GM19025 (cell line): ENCODE results near the gene GABRE.
"Not testable (repeated sequence)": the region's sequence is repeated elsewhere in the genome, so short reads cannot be mapped to it uniquely, and the experiment has no call there.

Experiments used
- ATAC-seq: cut with Tn5 transposase; IDR thresholded peaks from one replicate; pipeline ENCODE4 v1.9.1; 2021; ENCODE audit warnings: mild to moderate bottlenecking, low read depth, moderate library complexity; ENCODE audit not compliant: unreplicated experiment

The GABRE gene

DNA sequence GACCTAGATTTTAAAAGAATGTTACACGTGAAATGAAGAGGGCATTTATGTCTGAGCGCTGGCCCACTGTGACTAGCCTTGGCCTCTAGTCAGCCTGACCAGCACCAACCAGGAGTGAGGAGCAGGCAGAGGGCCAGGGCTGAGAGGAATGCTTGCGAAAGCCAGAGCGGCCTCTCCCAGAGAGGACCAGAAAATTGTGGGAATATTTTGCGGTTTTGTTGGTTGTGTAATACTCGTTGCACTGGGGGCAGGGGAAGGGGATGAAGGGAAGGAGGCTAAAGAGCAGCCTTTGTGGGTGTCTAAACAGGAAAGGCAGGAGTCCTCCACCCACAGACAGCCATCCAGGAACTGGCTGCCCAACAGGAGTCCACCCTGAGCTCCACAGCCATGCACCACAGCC, 3.8 kb downstream of the GABRE start:
- ATAC-seq: no peak

DNA sequence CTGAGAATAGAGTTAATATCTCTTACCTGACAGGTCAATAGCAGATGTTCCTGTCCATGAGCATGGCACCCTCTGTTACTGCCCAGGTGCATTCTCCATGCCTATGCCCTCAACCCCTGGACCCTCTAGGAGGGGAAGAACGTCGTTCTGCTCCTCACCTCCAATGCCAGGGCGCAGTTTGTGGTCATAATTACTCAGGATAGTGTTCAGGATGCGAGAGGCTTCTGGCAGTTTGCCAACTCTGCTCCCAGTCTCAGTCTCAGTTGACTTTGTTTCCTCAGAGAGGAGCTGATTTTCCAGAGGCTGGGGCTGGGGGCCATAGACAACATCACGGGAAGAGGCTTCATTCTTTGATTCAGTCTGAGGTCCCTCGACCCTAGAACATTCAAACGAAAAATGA, 4.4 kb downstream of the GABRE start:
- ATAC-seq: no peak

DNA sequence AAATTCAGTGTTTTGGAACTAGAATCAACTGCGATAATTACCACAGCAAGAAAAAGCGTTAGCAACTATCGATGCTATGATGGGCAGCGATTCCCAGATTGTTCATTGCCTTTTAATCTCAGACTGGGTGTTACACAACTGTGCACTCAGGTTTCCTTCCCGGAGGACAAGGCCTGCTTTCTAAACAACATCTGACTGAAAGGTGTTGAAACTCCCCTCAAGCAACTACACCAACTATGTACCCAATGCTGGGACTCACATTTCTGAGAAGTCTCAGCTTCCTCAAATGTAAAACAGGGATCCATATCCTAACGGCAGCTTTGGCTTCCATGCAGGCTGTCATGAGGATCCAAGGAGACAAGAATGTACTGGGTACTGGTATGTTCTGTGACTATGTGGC, 8.2 kb downstream of the GABRE start:
- no peak for ATAC-seq

GRCh38 chrX:151962034-151962433, 12.4 kb downstream of the GABRE start:
- no peak for ATAC-seq

DNA sequence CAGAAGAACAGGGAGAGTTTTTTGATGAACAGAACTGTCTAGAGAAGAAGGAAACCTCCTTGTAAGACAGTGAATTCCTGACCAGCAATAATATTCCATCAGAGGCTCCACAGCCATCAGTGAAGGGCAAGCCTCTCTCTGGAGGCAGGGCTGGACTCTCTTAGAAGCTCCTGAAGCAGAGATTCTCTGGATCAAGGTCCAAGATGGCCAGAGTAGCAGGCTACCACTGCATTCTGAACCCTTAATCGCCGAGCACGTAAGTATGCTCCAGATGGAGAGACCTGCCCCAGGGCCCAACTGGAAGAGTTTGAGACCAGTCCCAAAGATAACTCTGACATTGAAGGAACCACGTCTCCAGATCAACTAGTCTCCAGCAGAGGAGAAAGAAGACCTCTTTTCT, 16.4 kb downstream of the GABRE start:
- ATAC-seq: no peak

- ATAC-seq: no peak
Measured at GRCh38 chrX:151954730-151955129, 19.7 kb downstream of the GABRE start.

DNA sequence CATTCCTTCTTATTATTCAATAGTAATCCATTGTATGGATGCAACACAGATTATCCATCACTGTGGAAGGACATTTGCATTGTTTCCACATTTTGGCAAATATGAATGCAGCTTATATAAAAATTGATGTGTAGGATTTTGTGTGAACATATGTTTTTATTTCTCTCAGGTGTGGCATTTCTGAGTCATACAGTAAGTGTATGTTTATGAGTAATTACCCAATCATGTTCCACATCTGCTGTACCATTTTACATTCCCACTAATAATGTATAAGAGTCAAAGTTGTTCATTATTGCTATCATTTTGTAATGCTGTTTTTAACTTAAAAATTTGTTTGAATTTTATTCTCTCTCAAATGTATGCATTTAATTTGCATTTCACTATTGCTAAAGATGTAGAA, 36.3 kb downstream of the GABRE start:
- no peak for ATAC-seq

GRCh38 chrX:151935358-151935757, 39.1 kb downstream of the GABRE start:
- no peak for ATAC-seq

DNA sequence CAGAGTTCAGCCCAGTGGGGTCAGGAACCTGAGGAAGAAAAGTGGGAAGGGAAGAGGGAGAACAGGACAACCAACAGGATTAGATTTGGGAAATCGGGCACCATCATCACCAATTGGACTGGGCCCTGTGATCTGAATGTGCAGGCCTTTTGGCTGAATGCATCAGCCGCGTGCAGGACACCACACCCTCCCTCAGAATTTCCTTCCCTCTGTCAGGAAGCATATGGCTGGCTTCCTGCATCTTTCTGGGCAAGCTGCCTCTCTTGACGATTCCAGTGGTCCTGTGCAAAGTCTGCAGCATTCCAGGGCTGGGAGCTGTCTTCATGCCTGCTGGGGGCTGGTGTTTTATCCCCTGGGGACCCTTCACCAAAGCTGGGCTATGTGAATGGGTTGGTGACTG, 45.4 kb downstream of the GABRE start:
- no peak for ATAC-seq

GRCh38 chrX:151923648-151924047, 50.8 kb downstream of the GABRE start:
- no peak for ATAC-seq

DNA sequence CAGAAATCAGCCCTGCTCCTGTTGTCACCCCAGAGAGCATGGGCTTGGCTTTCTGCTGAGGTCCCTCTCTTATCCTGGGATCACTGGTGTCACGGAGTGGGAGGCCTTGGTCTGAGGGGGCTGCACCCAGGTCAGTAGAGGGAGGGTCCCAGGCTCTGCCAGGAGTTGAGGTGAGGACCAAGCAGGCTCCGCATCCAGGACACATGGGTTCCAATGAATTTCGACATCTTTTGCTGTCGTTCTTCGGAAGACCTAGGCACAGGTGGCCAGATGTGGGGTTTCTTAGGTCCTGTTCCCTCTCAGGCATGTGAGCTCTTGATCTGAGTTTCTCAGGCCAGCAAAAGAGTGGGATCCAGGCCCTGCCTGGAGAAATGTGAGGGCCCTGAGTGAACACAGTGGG, 51.8 kb downstream of the GABRE start:
- ATAC-seq: no peak

- ATAC-seq: no peak
Measured at GRCh38 chrX:151921866-151922265, 52.6 kb downstream of the GABRE start.

DNA sequence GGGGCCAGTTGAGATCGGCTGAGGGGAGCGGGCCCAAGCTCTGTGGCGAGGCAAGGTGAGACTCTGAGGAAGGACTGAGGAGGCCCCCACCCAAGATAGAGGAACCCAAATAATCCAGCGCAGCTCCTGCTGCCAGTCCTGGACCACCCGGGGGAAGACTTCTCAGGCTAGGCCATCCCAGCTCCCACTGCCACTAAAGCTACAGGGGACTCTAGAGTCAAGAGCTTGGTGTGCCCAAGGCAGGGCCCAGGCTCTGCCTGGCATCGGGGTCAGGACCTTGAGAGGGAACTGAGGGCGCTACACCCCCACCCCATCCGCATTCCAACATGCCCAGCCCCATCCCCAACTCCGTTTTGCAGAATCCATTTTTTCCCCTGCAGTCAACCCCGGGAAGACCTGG, 53.2 kb downstream of the GABRE start:
- no peak for ATAC-seq

GRCh38 chrX:151920530-151920929, 53.9 kb downstream of the GABRE start:
- no peak for ATAC-seq

- no peak for ATAC-seq
Measured at GRCh38 chrX:151920101-151920500, 54.4 kb downstream of the GABRE start.

- ATAC-seq: no peak
Measured at GRCh38 chrX:151919610-151920009, 54.9 kb downstream of the GABRE start.

DNA sequence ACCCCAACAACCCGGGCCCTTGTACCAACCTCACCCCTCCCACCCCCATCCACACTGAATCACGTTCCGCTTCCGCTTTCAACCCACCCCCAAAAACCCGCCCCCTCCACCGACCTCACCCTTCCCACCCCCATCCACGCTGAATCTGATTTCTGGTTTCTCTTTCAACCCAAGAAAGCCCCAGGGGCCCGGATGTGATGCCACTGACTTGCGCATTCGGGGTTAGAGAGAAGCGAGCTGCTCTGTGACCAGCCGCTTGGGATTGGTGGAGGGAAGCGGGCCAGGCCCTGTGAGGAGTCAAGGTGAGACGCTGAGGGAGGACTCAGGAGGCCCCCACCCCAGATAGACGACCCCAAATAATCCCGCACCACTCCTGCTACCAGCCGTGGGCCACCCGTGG, 55.7 kb downstream of the GABRE start:
- not testable (repeated sequence) for ATAC-seq

DNA sequence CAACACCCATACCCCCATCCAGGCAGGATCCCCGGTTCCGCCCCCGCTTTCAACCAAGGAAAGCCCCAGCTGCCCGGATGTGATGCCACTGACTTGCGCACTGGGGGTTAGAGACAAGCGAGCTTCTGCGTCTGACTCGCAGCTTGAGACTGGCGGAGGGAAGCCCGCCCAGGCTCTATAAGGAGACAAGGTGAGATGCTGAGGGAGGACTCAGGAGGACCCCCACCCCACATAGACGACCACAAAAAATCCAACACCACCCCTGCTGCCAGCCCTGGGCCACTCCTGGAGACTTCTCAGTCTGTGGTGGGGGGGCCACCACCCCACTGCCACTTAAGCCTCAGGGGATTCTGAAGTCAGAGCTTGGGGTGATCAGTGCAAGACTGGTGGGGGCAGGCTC, 61.7 kb downstream of the GABRE start, which contains the start of gene MAGEA4:
TSS of gene MAGEA4 (plus strand) at position 110 of the 400 bp plus-strand sequence. CDS start 10,776 bp downstream, outside the sequence.
- no peak for ATAC-seq

DNA sequence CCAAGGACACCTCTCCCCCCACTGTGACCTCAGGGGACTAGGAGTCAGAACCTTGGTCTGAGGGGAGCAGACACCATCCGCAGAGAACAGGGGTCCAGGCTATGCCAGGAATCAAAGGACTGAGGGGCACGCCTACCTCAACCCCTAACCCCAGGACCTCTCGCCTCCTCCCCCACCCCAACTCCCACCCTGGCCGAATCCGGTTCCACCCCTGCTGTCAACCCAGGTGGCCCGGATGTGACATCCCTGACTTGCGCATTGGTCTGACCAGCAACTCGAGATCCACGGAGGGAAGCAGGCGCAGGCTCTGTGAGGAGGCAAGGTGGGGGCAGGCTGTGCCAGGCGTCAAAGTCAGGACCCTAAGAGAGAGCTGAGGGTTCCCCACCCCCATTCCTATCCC, 62.3 kb downstream of the GABRE start:
- ATAC-seq: no peak

DNA sequence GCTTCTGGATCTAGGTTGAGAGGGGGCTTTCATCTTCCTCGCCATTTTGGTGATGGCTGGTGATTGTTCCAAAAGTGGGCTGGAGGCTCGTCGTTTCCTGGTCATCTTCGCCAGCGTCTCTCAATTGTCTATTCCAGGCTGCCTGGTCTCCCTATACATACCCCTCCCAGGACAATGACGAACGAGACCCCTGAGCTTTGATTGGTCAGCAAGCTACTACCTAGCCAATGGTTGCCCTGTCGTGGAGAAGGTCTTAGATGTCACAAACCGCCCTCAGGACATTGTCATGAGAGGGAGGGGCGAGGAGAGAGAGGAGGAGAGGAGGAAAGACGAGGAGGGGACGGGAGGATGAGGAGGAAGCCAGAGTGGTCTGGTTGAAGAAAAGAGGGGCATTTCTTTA, 69.5 kb downstream of the GABRE start:
- ATAC-seq: no peak
